ENCODE data around the gene CCNO. TPM values are rescaled to one million over a fixed set of nuclear protein-coding genes. Genes with fewer than 3 reads are reported as not detected.
A peak's percentile ranks its signal among the peaks of the same experiment; 100 is the strongest.

Gene CCNO
- total RNA-seq, 1 experiment from 2014 or later = 11.7 TPM

- DNase-seq (ENCODE audit: unreplicated experiment) = no peak
- H3K27me3 Mint-ChIP-seq (ENCODE audit: insufficient read depth, unreplicated experiment) = no peaks in the 10 kb centered on the region
- H3K9me3 Mint-ChIP-seq (ENCODE audit: unreplicated experiment) = no peaks in the 10 kb centered on the region
- TF ChIP-seq CTCF (IDR thresholded peaks at IDR 0.05; ENCODE audit: unreplicated experiment) = no peak
- ChIA-PET POLR2A (interaction anchor here (5.5 kb wide), 1 partner anchor 59 kb away, joined by 40 read pairs; no protein-coding TSS in a partner anchor), CTCF (no interaction called here)
- H3K27ac Mint-ChIP-seq (ENCODE audit: low read depth, unreplicated experiment) = no peak overlapping the region
- intact Hi-C loops (cut with micrococcal nuclease) = no loop called here
- no peaks in the 10 kb centered on the region for H3K4me1 Mint-ChIP-seq (ENCODE audit: insufficient read depth, unreplicated experiment)
- no peak overlapping the region for H3K4me3 Mint-ChIP-seq (ENCODE audit: unreplicated experiment)
- no peaks in the 10 kb centered on the region for H3K36me3 Mint-ChIP-seq (ENCODE audit: insufficient read depth, unreplicated experiment)
- no TSS peak for BruUV-seq (replicated peaks)
These were observed 3.4 kb upstream of the CCNO start for GRCh38 chr5:55236800-55237199.

GRCh38 chr5:55234121-55234700 is 803 bp upstream of the CCNO start:
- ChIA-PET CTCF (interaction anchor here (0.7 to 4.1 kb wide), 8 partner anchors 8 to 84 kb away, joined by 3 to 20 read pairs (median 6); partner anchors contain the start of genes CDC20B, DHX29 and MTREX), POLR2A (interaction anchor here (0.6 to 5.8 kb wide), 27 partner anchors 10 to 1304 kb away, joined by 3 to 113 read pairs (median 8); partner anchors contain the start of genes CDC20B, DHX29, GPX8 and MTREX)
- intact Hi-C loops (cut with micrococcal nuclease) = no loop called here
- Mint-ChIP-seq H3K27me3 (ENCODE audit: insufficient read depth, unreplicated experiment) (no peaks in the 10 kb centered on the region), H3K27ac (ENCODE audit: low read depth, unreplicated experiment) (peak overlapping the region; percentile 54), H3K36me3 (ENCODE audit: insufficient read depth, unreplicated experiment) (no peaks in the 10 kb centered on the region), H3K4me1 (ENCODE audit: insufficient read depth, unreplicated experiment) (no peaks in the 10 kb centered on the region), H3K4me3 (ENCODE audit: unreplicated experiment) (peak overlapping the region; percentile 98), H3K9me3 (ENCODE audit: unreplicated experiment) (no peaks in the 10 kb centered on the region)
- TSS peak; percentile 36 for BruUV-seq (replicated peaks)
- TF ChIP-seq CTCF (IDR thresholded peaks at IDR 0.05; ENCODE audit: unreplicated experiment) = no peak
- DNase-seq (ENCODE audit: unreplicated experiment) = peak; percentile 53

- CTCF ChIA-PET = interaction anchor here (0.7 to 4.1 kb wide), 23 partner anchors 9 to 459 kb away, joined by 3 to 20 read pairs (median 4); partner anchors contain the start of genes DHX29, GPX8 and MTREX
- no peaks in the 10 kb centered on the region for H3K27me3 Mint-ChIP-seq (ENCODE audit: insufficient read depth, unreplicated experiment)
- peak overlapping the region; percentile 98 for H3K4me3 Mint-ChIP-seq (ENCODE audit: unreplicated experiment)
- peak; percentile 79 for DNase-seq (ENCODE audit: unreplicated experiment)
- peak overlapping the region; percentile 90 for H3K27ac Mint-ChIP-seq (ENCODE audit: low read depth, unreplicated experiment)
- intact Hi-C loops (cut with micrococcal nuclease) = loop anchor here (2.0 kb wide), 2 partner anchors 60 to 74 kb away; partner anchors contain the start of genes CDC20B, DHX29 and MTREX
- H3K9me3 Mint-ChIP-seq (ENCODE audit: unreplicated experiment) = no peaks in the 10 kb centered on the region
- BruUV-seq (replicated peaks) = no TSS peak
- no peaks in the 10 kb centered on the region for H3K36me3 Mint-ChIP-seq (ENCODE audit: insufficient read depth, unreplicated experiment)
- POLR2A ChIA-PET = interaction anchor here (0.6 to 5.8 kb wide), 33 partner anchors 9 to 1945 kb away, joined by 3 to 113 read pairs (median 5); partner anchors contain the start of genes CDC20B, DHX29, GPX8 and IL31RA
- H3K4me1 Mint-ChIP-seq (ENCODE audit: insufficient read depth, unreplicated experiment) = no peaks in the 10 kb centered on the region
- TF ChIP-seq CTCF (IDR thresholded peaks at IDR 0.05; ENCODE audit: unreplicated experiment) = no peak
These were observed 980 bp downstream of the CCNO start for GRCh38 chr5:55232271-55232984.

- Mint-ChIP-seq H3K36me3 (ENCODE audit: insufficient read depth, unreplicated experiment) (no peaks in the 10 kb centered on the region), H3K9me3 (ENCODE audit: unreplicated experiment) (no peaks in the 10 kb centered on the region), H3K27ac (ENCODE audit: low read depth, unreplicated experiment) (peak overlapping the region; percentile 90), H3K4me1 (ENCODE audit: insufficient read depth, unreplicated experiment) (no peaks in the 10 kb centered on the region), H3K4me3 (ENCODE audit: unreplicated experiment) (peak overlapping the region; percentile 98), H3K27me3 (ENCODE audit: insufficient read depth, unreplicated experiment) (no peaks in the 10 kb centered on the region)
- no peak for DNase-seq (ENCODE audit: unreplicated experiment)
- ChIA-PET POLR2A (interaction anchor here (0.6 to 5.8 kb wide), 21 partner anchors 9 to 1945 kb away, joined by 3 to 113 read pairs (median 8); partner anchors contain the start of genes CDC20B, DHX29, GPX8 and MTREX), CTCF (interaction anchor here (0.7 to 4.1 kb wide), 21 partner anchors 9 to 460 kb away, joined by 3 to 20 read pairs (median 4); partner anchors contain the start of genes DHX29 and MTREX)
- intact Hi-C loops (cut with micrococcal nuclease) = loop anchor here (2.0 kb wide), 2 partner anchors 59 to 75 kb away; partner anchors contain the start of genes CDC20B, DHX29 and MTREX
- TF ChIP-seq CTCF (IDR thresholded peaks at IDR 0.05; ENCODE audit: unreplicated experiment) = no peak
- BruUV-seq (replicated peaks) = TSS peak; percentile 64
These were observed 1.5 kb downstream of the CCNO start for GRCh38 chr5:55231919-55232270.
